IPS DF 19.7 (cell line): ENCODE data around the gene SIRT5.
A peak's percentile ranks its signal among the peaks of the same experiment; 100 is the strongest.

Source experiments
- DNase-seq: peaks from one replicate; pipeline ENCODE4 v3.0.0-alpha.2; 2013; ENCODE audit warnings: low read depth, low spot score

The SIRT5 gene

DNA sequence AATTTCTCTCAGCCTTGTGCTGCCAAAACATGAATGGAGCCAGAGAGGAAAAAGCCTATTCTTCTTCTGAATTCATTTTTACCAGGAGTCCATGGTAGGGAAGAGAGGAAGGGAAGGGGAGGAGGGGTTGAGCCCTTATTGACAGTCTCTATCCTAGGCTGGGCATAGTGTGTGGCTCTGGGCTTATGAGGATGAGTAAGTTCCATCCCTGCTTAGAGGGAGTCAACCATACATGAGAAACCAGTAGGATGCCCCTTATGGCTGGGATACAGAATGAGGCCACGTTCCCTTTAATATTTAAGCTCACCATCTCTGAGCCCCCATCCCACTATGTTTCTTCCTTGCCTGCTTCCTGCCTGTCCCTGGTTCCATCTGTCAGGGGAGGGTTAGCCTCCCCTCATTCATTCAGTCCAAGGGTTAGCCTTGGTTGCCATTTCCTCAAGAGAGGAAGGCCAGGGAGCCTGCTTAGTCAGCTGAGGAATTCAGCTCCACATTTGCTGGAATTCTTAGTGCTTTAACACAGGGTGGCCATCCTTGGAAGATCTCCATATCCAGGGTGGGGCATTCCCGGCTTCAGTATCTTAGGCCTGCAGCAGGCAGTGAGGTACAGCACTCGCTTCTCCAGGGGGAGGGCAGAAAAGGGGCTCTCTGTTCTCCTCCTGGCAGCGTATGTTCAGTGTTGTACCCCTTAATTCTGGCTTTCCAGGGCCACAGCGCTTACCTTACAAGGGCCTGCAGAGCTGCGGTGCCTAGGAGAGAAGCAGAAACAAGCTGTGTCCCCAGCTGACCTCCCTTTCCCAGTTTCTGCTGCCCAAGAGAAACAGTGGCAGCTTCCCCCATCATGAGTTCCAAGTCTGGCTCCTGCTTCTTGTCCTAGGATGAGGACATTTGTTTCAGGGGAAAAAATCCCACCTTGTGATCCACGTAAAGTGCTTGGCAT lies 12.5 kb downstream of the SIRT5 start:
- DNase-seq = no peak

DNA sequence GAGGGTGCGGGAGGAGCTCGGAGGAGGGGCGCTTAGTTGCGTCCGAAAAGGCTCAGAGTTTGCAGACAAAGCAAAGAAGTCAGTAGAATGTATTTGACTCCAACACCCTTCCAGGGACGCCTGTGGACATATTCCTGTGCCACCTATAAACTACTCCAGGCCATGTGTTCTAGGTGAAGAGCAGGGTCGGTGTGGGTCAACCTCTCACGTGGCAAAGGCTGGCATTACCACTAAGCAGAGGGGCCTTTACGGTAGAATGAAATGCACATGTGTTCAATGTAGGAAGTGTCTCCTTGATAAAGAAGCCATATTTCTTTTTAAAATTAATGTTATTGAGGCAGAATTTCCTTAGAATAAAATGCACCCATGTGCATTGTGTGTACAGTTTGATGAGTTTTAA lies 15.4 kb downstream of the SIRT5 start:
- no peak for DNase-seq

DNA sequence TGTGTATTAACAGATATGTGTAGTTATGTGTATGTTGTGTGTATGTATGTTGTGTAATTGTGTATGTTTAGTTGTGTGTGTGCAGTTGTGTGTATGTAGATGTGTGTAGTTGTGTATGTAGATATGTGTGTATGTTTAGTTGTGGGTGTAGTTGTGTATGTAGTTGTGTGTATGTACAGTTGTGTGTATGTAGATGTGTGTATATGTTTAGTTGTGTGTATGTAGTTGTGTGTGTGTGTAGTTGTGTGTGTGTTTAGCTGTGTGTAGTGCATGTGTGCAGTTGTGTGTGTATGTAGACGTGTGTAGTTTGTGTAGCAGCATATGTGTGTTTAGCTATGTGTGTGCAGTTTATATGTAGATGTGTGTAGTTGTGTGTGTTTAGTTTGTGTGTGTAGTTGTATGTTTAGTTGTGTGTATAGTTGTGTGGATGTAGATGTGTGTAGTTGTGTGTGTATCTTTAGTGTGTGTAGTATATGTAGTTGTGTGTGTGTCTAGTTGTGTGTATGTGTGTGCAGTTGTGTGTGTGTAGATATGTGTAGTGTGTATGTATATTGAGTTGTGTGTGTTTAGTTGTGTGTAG lies 16.3 kb downstream of the SIRT5 start:
- no peak for DNase-seq

DNA sequence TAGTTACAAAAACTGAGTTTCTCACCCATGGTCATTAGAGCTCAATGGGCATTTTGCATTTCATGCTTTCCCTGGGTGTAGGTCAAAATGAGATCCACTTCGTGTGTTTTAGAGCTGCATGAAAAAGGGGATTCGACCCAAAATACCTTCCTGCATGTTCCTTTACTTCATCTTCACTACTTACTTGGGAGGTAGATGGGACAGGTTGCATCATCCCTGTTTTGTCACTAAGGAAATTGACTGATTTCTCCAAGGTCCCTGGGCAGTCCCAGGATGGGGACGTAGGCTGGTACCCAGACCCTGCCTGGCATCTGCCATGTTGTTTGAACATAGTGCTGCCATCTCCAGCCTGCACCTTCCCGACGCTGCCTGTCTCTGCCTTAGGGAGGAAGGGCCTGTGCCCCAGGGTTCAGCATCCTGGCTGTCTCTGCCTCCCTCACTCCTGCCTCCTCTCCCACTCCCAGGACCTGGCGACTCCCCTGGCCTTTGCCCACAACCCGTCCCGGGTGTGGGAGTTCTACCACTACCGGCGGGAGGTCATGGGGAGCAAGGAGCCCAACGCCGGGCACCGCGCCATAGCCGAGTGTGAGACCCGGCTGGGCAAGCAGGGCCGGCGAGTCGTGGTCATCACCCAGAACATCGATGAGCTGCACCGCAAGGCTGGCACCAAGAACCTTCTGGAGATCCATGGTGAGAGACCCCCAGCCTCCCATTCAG lies 17.0 kb downstream of the SIRT5 start:
- no peak for DNase-seq

DNA sequence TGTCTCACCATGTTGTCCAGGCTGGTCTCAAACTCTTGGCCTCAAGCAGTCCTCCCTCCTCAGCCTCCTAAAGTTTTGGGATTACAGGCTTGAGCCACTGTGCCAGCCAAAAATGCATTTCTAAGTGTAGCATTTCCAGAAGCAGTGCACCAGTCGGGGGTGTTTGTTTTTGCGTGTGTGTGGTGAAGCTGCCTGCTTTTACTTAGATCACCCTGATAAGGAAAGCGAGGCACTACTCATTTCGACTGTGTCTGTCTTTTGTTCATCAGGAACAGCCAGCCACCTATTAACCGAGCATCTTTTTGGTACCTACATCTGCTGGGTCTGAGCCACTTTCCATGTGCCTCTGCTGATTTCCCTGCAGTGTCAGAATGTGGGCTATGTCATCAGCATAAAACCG lies 18.7 kb downstream of the SIRT5 start:
- no peak for DNase-seq

DNA sequence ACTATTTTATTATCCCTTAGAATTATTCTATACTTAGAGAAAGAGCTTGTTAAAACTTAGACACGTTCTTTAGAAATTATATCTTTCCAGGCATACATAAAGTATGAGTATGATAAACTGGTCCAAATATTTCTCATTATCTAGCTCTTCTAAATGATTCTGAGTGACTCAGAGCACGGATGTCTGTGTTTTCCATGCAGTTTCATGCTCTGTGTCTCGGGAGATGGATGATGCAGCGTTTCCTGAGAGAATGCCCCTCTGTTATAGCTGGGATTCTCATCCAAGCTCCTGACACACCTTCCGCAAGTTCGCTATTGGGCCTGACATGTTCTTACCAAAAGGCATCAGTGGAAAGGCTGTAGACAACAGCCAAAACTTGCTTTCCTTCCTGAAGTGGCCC lies 19.3 kb downstream of the SIRT5 start:
- DNase-seq = no peak

DNA sequence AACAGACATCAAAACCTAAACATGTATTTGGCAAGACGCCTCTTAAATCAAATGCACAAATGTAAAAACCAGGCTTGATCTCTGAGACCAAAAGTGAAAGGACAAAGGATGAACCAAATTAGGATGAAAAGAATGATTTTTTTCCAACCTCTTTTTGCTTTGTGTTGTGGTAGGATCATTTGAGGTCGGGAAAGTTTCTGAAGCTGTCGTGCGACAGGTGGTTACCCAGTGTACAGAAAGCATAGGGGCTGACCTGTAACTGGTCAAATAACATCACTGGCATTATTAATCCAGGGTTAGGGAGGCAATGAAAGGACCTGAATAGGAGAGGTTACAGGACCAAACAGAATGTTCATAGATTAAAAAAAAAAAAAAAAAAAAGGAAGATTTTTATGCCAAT lies 22.7 kb downstream of the SIRT5 start:
- no peak for DNase-seq

DNA sequence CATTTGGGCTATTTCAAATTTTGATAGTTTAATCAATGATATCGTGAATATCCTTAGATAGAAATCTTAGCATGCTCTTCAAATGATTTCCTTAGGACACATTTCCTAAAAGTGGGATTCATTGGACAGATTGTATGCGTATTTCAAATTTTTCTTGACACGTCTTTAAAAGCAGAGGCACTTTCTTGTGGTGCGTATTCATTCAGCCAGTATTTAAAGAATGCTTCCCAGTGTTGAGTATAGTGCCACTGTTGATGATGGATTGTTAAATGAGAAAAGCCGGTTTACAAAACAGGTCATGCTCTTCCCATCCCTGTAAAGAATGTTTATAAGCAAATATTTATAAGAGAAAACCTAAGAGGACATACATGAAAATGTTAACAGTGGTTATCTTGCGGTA lies 25.6 kb downstream of the SIRT5 start:
- no peak for DNase-seq

DNA sequence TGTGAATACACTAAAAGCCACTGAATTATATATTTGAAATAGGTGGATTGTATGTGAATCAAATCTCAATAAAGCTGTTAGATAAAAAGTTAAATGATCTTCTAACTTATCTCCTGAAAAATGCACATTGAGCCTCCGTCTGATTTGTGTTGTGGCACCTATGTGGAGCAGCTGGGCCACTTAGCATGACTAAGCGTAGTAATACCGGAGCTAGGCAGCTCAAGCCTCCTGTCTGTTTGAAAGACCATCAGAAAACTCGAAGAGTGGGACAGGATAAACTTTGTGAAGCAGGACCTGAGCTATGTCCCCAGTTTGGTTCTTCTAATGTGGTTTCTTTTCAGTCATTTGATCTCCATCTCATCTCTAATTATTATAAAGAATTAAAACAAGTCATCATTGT lies 29.7 kb downstream of the SIRT5 start:
- DNase-seq = no peak

DNA sequence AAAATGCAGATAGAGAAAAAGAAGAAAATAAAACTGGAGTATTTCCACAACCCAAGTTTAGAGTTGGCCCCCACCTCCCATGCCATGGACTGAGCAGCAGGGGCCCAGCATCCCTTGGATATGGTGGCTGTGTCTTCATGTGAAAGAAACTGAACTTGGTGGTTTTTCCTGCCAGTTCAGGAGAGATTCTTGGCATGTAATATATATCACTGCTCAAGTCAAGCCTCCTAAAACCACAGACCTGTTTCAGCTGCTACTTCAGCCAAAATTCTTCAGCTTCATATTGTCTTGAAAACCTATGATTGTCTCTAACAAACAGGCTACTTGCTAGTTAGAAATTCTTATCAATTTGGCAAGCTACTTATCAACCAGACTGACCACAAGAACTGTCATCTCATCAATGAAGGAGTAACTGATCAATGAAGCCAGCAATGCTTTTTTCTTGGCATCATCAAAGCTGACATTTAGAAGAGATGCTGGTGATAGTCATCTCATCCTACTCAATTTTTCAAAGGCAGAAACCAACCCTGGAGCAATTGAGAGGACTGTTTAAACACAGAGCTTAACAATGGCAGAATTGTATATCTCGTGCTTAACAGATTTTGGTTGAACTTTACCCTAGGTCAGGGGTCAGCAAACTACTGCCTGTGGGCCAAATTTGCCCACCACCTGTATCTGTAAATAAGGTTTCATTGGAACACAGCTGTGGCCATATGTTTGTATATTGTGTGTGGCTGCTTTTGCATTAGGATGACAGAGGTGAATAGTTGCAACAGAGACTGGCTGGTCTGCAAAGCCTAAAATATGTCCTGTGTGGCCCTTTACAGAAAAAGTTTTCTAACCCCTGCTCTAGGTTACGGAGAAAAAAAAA lies 30.4 kb downstream of the SIRT5 start:
- DNase-seq = no peak

DNA sequence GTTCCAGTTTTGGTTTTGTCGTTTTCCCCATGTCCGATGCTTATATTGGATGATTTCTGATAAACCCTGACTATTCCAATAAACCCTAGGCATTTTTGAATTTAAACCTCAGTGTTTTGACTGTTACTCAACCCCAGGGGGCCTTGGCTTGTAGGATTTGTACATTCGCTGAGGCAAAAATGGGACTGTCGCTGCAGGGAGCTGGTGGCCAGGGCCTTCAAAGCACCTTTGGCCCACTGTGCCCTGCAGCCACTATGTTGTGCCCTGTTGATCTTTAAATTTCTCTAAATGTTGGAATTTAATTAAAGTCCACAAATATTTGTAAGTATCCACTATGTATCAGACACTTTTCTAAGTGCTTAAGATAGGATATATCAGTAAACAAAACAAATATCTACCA lies 31.2 kb downstream of the SIRT5 start:
- DNase-seq = no peak

DNA sequence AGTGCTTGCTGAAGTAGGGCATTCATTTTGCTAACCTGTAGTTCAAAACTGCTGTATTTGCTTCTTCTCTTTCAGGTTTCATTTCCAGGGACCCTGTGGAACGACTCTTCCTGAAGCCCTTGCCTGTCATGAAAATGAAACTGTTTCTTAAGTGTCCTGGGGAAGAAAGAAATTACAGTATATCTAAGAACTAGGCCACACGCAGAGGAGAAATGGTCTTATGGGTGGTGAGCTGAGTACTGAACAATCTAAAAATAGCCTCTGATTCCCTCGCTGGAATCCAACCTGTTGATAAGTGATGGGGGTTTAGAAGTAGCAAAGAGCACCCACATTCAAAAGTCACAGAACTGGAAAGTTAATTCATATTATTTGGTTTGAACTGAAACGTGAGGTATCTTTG lies 37.3 kb downstream of the SIRT5 start:
- no peak for DNase-seq

DNA sequence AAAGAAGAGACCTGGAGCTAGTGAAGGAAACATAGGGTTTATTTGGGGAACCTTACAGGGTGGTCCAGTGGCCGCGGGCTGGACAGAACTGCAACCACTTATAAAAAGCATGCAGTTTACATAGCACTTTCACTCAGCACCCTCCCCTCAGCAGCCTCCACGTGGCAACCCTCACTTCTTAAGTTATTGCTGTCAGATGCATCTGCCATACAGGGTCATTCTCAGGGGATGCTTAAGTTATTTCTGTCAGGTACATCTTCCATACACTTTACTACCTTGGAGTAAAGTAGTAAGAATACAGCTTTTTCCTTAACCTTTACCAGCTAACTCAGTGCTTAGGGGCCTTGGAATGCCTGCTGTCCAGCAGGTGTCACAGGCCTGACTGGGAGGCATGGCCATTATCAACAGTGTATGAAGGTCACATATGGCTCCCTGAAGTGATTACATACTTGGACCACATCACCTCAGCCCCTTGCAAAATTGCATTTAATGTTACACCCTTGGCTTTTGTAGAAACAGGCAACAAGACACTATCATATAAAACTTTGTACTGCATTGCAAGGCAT lies 38.7 kb downstream of the SIRT5 start:
- no peak for DNase-seq

DNA sequence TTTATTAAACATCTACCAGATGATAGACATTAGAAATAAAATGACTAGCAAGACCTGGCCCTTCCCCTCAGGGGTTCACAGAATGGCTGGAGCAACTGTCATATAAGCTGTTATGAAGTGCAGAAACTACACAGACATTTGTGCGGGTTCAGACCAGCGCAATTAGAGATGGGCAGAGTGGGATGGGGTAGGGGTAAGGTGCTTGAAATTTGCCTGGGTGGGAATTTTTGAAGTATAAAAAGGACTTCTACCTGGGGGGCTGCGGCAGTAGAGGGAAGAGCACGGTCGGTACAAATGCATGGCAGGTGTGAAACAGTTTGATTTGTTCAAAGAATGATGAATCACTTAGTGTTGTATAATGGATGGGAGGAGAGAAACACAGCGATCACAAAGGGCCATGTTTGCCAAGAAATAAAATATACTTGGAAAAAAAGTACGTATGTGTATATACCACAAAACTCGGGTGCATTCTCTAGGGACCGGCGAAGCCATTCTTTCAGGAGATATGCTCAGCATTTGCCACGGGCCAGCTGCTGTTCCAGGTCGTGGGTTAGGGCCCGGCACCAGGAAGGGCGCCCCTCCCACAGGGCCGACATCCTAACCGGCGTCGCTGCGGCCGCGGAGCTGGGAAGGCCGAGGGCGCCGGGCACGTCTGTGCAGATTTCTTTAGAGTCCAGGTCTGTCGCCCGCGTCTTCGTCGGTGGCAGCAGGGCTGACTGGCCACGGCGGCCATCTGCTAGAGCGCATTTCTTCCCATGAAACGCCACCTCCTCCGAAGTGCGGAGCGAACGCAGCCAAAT lies 39.9 kb downstream of the SIRT5 start:
- DNase-seq = no peak

DNA sequence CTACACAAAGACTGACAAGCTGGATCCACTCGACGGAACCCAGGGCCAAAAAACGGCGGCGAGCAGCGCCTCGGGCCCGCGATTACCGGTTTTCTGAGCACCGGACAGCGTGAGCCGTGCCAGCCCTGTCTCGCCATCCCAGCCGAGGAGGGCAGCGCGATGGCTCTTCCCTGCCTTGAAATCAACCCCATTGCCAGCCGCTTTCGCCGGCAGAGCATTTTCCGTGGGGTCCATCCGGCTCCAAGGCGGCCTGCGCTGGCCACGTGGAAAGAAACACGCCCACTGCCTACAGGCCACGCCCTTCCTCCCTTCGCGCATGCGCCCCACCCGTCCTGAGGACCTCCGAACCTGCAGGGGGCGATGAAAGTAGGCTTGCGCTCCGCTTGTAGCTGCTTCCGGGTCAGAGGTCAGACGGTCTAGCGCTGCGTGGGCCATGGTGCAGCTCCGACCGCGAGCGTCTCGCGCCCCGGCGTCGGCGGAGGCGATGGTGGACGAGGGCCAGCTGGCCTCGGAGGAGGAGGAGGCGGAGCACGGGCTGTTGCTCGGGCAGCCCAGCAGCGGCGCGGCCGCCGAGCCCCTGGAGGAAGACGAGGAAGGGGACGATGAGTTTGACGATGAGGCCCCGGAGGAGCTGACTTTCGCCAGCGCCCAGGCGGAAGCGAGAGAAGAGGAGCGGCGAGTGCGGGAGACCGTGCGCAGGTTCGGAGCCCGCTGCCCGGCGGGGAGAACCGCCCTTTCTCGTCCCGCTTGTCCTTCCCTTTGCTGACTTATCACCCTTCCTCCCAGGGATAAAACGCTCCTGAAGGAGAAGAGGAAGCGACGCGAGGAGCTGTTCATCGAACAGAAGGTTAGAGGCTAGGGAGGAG lies 40.8 kb downstream of the SIRT5 start, which contains the start of gene NOL7:
Gene NOL7, plus strand, starts transcription at position 410 of the 866 bp plus-strand sequence. Its CDS starts 24 bp downstream, at position 434.
- peak; percentile 85 for DNase-seq

DNA sequence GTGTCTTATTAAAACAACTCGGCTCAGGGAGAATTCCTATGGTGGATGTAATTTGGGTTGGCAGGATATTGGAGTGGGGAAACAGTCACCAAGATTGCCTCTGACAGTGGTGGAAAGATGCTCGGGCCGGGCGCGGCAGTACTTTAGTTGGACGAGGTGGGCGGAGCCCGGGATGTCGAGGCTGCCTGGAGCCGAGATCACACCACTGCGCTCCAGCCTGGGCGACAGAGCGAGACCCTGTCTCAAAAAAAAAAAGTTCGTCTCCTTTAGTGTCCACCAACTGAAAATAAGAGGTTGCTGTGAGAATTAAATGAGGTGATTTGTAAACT lies 41.4 kb downstream of the SIRT5 start:
- no peak for DNase-seq

DNA sequence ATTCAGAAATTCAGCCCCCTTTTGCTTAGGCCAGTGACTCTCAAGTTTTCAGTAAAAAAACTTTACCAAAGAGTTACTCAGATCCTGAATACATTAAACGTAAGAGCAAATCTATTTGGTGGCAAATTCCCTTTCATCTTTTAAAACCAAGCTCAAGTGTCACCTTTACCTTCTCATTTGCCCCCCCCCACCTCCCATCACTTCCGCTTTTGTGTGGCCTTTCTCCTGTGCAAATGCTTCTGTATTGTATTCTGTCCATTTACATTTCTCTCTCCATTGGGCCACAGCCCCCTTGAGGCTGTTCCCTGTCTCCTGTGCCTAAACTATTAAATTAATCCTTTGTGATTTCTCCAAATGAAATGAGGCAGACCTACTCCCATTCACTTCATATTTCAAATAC lies 42.7 kb downstream of the SIRT5 start:
- DNase-seq = no peak

DNA sequence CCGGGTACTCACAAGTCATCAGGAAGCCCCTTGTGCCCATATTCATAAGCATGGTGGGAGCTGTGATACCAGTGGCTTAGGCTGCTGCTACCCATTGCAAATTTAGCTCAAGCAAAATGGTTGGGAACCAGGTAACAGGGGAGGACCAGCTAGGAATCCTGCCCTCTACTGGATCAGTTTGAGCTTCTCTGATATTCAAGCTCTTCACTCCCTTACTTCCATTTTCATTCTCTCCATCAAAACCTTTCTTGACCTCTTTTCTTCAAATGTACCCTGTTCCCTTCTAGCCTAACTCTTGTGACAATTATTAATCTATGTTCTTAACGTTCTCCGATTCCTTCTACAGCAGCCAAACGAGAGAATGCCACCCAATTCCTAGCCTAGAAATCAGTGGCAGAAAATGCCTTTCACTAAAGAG lies 50.5 kb downstream of the SIRT5 start:
- peak; percentile 40 for DNase-seq

DNA sequence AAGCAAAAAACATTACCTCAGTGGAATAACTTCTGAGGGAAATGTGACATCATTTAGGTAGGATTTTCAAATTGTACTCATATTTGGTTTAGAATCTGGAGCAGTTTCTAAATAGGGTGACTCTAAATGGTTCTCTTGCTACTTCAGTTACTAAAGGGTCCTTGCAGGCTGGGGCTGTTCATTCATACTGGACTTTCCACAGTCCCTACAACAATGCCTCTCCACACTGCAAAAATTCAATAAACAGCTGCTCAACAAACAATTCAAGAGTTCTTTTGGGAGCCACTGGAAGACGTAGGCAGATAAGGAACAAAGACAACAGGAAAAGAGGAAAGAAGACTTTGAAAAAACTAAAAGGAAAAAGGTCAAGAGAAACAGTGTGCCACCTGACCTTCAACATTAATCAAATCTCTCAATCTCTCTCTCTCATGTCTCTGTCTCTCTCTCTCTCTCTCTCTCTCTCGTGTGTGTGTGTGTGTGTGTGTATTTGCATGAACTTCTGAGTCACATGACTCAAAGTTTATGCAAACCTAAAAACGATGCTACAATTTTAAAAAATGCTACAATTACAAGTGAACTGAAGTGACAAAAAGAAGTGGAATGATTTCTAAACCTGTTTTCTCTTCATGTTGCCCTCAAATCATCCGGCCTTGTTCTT lies 55.2 kb downstream of the SIRT5 start:
- no peak for DNase-seq
